GM12878 (cell line): ENCODE data around the gene CDR2. TPM values are rescaled to one million over a fixed set of nuclear protein-coding genes. Genes with fewer than 3 reads are reported as not detected.

Source experiments
- ATAC-seq: fragments of 200-7000 bp; cut with Tn5 transposase; 3 replicates; pipeline ENCODE4 v1.9.1; 2020; ENCODE audit warnings: mild to moderate bottlenecking, moderate library complexity
- BruUV-seq: library from RNA; stranded (reverse); fragments of 400-500 nt; replicated peaks from 2 replicates; lab custom pipeline; 2021; lab: Mats Ljungman, UMichigan
- CTCF ChIA-PET: fragments of 300-600 bp; sonication (Branson Sonifier 250); formaldehyde crosslinking; extraction: SDS; loops from one replicate; lab custom pipeline; 2021; ENCODE audit warnings: inconsistent platforms; lab: Yijun Ruan, JAX
- POLR2A ChIA-PET: fragments of 350-600 bp; formaldehyde crosslinking; extraction: SDS; loops from one replicate; lab custom pipeline; 2021; ENCODE audit warnings: inconsistent platforms; lab: Charles Lee
- RAD21 ChIA-PET: fragments of 300-600 bp; sonication (Branson Sonifier 250); formaldehyde crosslinking; loops from one replicate; lab custom pipeline; 2023; ENCODE audit warnings: antibody characterized with exemption; ENCODE audit not compliant: unreplicated experiment; lab: Charles Lee
- SMC1A ChIA-PET: fragments of 300-600 bp; sonication (Branson Sonifier 250); formaldehyde crosslinking; loops from one replicate; lab custom pipeline; 2023; ENCODE audit not compliant: unreplicated experiment, uncharacterized antibody; lab: Charles Lee
- DNase-seq: peaks from one replicate; pipeline ENCODE4 v3.0.0-alpha.2; 2011; ENCODE audit warnings: low read depth, low spot score
- FAIRE-seq: peaks from 3 replicates; lab custom pipeline; 2011; peaks lifted over from hg19 to GRCh38; lab: Jason Lieb, UNC
- H2AFZ ChIP-seq: 2 replicates; pipeline ENCODE4 v1.6.0; 2011; ENCODE audit warnings: low read depth, low read length, control low read depth; ENCODE audit not compliant: control insufficient read depth
- H3K27ac ChIP-seq: 2 replicates; pipeline ENCODE4 v1.5.1; 2011; ENCODE audit warnings: control low read depth; ENCODE audit not compliant: control insufficient read depth, insufficient read depth
- H3K27me3 ChIP-seq, 2 experiments: replicated peaks in 1 of 2; 2 replicates each; pipeline versions ENCODE4 v1.6.0 to v1.6.1; 2011; ENCODE audit warnings: low read length in 1 of 2; ENCODE audit not compliant: control insufficient read depth in 2 of 2, insufficient read depth in 2 of 2
- H3K36me3 ChIP-seq, 2 experiments: 2 replicates each; pipeline ENCODE4 v1.5.1; 2011; ENCODE audit warnings: low read length in 1 of 2; ENCODE audit not compliant: control insufficient read depth in 2 of 2, insufficient read depth in 2 of 2
- H3K4me1 ChIP-seq: 2 replicates; pipeline ENCODE4 v1.6.1; 2011; ENCODE audit warnings: mild to moderate bottlenecking, low read length, moderate library complexity, mixed read lengths; ENCODE audit not compliant: control insufficient read depth, insufficient read depth
- H3K4me2 ChIP-seq: 2 replicates; pipeline ENCODE4 v1.6.0; 2011; ENCODE audit warnings: control low read depth; ENCODE audit not compliant: control insufficient read depth, insufficient read depth
- H3K4me3 ChIP-seq: fragments of 200-600 bp; sonication (generic); 2 replicates; pipeline ENCODE4 v1.5.1; 2016
- H3K79me2 ChIP-seq: 2 replicates; pipeline ENCODE4 v1.6.0; 2011; ENCODE audit warnings: low read length; ENCODE audit not compliant: control insufficient read depth, insufficient read depth
- H3K9ac ChIP-seq: 2 replicates; pipeline ENCODE4 v1.8.0; 2011; ENCODE audit warnings: low read length, control low read depth, mixed read lengths; ENCODE audit not compliant: control insufficient read depth, insufficient read depth
- H3K9me3 ChIP-seq: replicated peaks from 3 replicates; pipeline ENCODE4 v1.5.1; 2011; ENCODE audit warnings: mild to moderate bottlenecking, low read length; ENCODE audit not compliant: control insufficient read depth, insufficient read depth
- H4K20me1 ChIP-seq: 2 replicates; pipeline ENCODE4 v1.6.0; 2011; ENCODE audit not compliant: control insufficient read depth, insufficient read depth
- CBFB ChIP-seq: IDR thresholded peaks from 2 replicates; pipeline ENCODE4 v1.6.1; 2016; ENCODE audit warnings: antibody characterized with exemption, low read depth
- CTCF ChIP-seq, 3 experiments: IDR thresholded peaks in 2 of 3; conservative IDR thresholded peaks in 1 of 3; 2 replicates each; pipeline ENCODE4 v1.5.1; 2011; ENCODE audit warnings: low read depth in 3 of 3, low read length in 3 of 3, mild to moderate bottlenecking in 3 of 3, control low read depth in 2 of 3, moderate library complexity in 2 of 3, inconsistent platforms in 1 of 3, mixed read lengths in 1 of 3; ENCODE audit not compliant: control insufficient read depth in 2 of 3, insufficient read depth in 1 of 3; ENCODE audit errors: extremely low read depth in 1 of 3
- HDAC6 ChIP-seq: fragments of 200-600 bp; sonication (generic); IDR thresholded peaks from one replicate; pipeline ENCODE4 v1.8.0; 2017; ENCODE audit warnings: antibody characterized with exemption; ENCODE audit not compliant: unreplicated experiment
- KDM1A ChIP-seq: fragments of 200-600 bp; sonication (generic); IDR thresholded peaks from 2 replicates; pipeline ENCODE4 v1.6.1; 2016; ENCODE audit warnings: borderline replicate concordance
- MEF2B ChIP-seq: fragments of 450-650 bp; IDR thresholded peaks from 2 replicates; pipeline ENCODE4 v1.6.1; 2018; ENCODE audit warnings: mild to moderate bottlenecking, moderate library complexity; ENCODE audit not compliant: partially characterized antibody, poor library complexity, severe bottlenecking
- SMARCA5 ChIP-seq: fragments of 450-650 bp; IDR thresholded peaks from 2 replicates; pipeline ENCODE4 v1.6.1; 2017; ENCODE audit warnings: mild to moderate bottlenecking
- SMC3 ChIP-seq: IDR thresholded peaks from 2 replicates; pipeline ENCODE4 v1.6.1; 2011; ENCODE audit warnings: low read length, improper control_type of control experiment, borderline replicate concordance
- WRNIP1 ChIP-seq: IDR thresholded peaks from 2 replicates; pipeline ENCODE4 v1.6.1; 2011; ENCODE audit warnings: low read depth, low read length, improper control_type of control experiment, borderline replicate concordance
- ZBED1 ChIP-seq: IDR thresholded peaks from 2 replicates; pipeline ENCODE4 v1.6.1; 2016; ENCODE audit warnings: borderline replicate concordance
- WGBS: methylation state at CpG from one replicate; pipeline ENCODE4 v1.1.6; 2016; ENCODE audit warnings: low lambda C conversion rate; ENCODE audit not compliant: insufficient replicate concordance, insufficient coverage; ENCODE audit errors: missing lambda C conversion rate; 5-methylcytosine and 5-hydroxymethylcytosine counted together
- in situ Hi-C: fragments of 300-500 bp; cut with MboI; formaldehyde crosslinking; loops from 9 replicates; pipeline ENCODE4 v1.14.3; 2018; ENCODE audit warnings: mixed read lengths
- intact Hi-C: fragments of 100-400 bp; cut with micrococcal nuclease; formaldehyde crosslinking; loops from one replicate; pipeline ENCODE4 v1.14.2; 2022; ENCODE audit not compliant: unreplicated experiment
- polyA plus RNA-seq, 11 experiments: library from polyadenylated mRNA; depleted of rRNA in 4 of 11; unstranded in 6 of 11; stranded (reverse) in 5 of 11; fragments of >200 nt; fragmentation: Nextera tagmentation in 4 of 11; fragmentation: Illumina TruSeq in 1 of 11; extraction: Ambion mirVana in 4 of 11; extraction: Trizol in 1 of 11; gene quantifications; 1 replicate in 1 of 11; 2 replicates in 10 of 11; pipeline versions ENCODE4 v1.2.1 to v1.2.3, GENCODE V29; 2011 to 2016; ENCODE audit warnings: inconsistent platforms in 2 of 11, missing spikeins in 2 of 11, low read depth in 1 of 11
- total RNA-seq, 4 experiments: library from RNA; depleted of rRNA in 3 of 4; stranded (reverse); fragments of >200 nt in 3 of 4; fragmentation: Illumina TruSeq in 1 of 4; extraction: Trizol in 1 of 4; gene quantifications; 2 replicates each; pipeline versions ENCODE4 v1.2.1 to v1.2.3, GENCODE V29; 2013 to 2021

Gene CDR2
- total and polyA plus RNA-seq, 10 of the 15 experiments (the other 5 are each of a cell fraction or from before 2014, with no cell fraction given): 4.8 to 24.3 (median 19.2) TPM

GRCh38 chr16:22300427-22301071 lies 73.9 kb downstream of the CDR2 start:
- Histone ChIP-seq H3K36me3 (peaks cover 6 to 14% of the 10 kb centered on the region in 2 experiments; a peak in 3 of 4 replicates), H3K4me2 (peak overlapping the region; percentile 38), H2AFZ (no peak overlapping the region), H4K20me1 (peaks cover 8% of the 10 kb centered on the region; the same call in 1 of the 2 replicates), H3K27ac (no peak overlapping the region), H3K79me2 (peaks cover 29% of the 10 kb centered on the region), H3K9ac (no peak overlapping the region), H3K9me3 (no peaks in the 10 kb centered on the region), H3K4me1 (peaks cover 13% of the 10 kb centered on the region), H3K4me3 (no peak overlapping the region; the same call in 1 of the 2 replicates), H3K27me3 (no peaks in the 10 kb centered on the region)
- ChIA-PET CTCF (interaction anchor here (0.6 to 7.5 kb wide), 33 partner anchors 9 to 1380 kb away, joined by 3 to 132 read pairs (median 4); partner anchors contain the start of gene EEF2K), SMC1A (interaction anchor here (0.8 to 7.2 kb wide), 10 partner anchors 9 to 1141 kb away, joined by 3 to 86 read pairs (median 5); partner anchors contain the start of gene EEF2K), POLR2A (interaction anchor here (0.6 to 1.4 kb wide), 4 partner anchors 53 to 113 kb away, joined by 3 to 4 read pairs (median 4); no protein-coding TSS in a partner anchor), RAD21 (interaction anchor here (0.7 to 1.5 kb wide), 10 partner anchors 20 to 117 kb away, joined by 3 to 10 read pairs (median 4); no protein-coding TSS in a partner anchor)
- intact Hi-C loops (no loop called here), in situ Hi-C loops (loop anchor here (25.0 kb wide), 1 partner anchor 262 kb away; no protein-coding TSS in a partner anchor)
- TF ChIP-seq CTCF (IDR thresholded peaks at IDR 0.05 in 2 of 3, conservative IDR thresholded peaks at IDR 0.05 in 1 of 3; ENCODE audit: control insufficient read depth in 2 of 3, extremely low read depth in 1 of 3, insufficient read depth in 1 of 3, low read depth in 3 of 3, low read length in 3 of 3) (peak; percentile 70 to 85 (median 76)), CBFB (no peak), SMC3 (peak; percentile 58; the same call in 1 of the 2 replicates), ZBED1 (no peak), KDM1A (no peak), WRNIP1 (no peak), HDAC6 (no peak), MEF2B (no peak), SMARCA5 (peak; percentile 71)
- BruUV-seq: no TSS peak
- ATAC-seq (peak; percentile 19), FAIRE-seq (no peak), DNase-seq (no peak)
- WGBS: 33% methylated on average over 8 of the region's 8 CpGs
